ENCODE measurements around the gene SMIM24.

SMIM24 gene

DNA sequence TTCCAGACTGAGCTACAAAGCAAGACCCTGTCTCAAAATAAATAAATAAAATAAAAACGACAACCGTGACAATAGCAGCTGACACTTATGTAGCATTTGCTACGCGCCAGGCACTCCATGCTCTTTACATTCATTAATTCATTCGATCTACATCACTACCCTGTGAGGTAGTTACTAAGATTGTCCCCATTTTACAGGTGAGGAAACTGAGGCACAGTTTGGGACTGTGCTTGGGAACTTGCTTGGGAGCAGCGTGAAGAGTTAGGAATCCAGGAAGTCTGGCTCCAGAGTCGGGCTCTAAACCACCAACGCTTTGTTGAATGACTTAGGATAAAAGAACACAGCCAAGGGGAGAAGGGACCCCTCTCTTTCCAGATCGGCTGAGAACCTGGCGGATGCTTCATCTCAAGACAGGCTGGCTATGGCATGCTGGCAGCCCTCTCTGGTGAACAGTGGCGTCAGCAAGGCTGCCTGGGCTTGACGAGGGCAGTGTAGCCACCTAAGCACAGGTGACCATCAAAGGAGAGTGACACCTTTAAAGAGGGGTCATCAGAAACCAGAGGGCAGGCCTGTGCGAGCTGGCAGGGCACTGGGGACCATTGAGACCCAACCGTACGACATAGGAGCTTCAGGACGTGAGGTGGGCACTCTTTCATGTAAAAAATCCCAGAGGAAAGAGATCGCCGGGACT, 19.6 kb upstream of the SMIM24 start:
- in situ Hi-C loops (cut with HindIII; ENCODE audit: low sequenced_read_pairs), result no loop called here

DNA sequence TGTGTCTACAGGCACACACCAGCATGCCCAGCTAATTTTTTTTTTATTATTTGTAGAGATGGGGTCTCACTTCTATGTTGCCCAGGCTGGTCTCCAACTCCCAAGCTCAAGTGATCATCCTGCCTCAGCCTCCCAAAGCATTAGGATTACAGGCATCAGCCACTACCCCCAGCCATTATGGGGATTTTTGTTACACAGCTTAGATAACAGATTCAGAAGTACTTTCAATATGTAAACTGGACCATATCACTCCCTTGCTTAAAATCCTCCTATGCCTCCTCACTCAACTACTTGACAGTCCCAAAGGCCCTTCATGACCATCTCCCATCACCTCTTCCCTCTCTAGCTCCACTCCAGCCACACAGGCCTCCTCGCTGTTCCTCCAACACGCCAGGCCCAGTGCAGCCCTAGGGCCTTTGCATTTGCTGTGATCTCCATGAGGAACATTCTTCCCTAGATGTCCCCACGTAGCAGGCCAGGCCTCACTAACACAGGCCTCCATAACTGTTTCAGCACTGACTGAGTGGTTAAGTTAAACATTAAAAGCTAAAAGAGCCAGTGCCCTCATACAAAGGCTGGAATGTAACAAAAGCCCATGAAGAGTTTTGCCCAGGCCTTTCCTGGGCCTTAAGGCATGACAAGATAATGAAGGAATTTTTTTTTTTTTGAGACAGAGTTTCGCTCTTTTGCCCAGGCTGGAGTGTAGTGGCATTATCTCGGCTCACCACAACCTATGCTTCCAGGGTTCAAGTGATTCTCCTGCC, 17.6 kb upstream of the SMIM24 start:
- in situ Hi-C loops (cut with HindIII; ENCODE audit: low sequenced_read_pairs), result no loop called here

DNA sequence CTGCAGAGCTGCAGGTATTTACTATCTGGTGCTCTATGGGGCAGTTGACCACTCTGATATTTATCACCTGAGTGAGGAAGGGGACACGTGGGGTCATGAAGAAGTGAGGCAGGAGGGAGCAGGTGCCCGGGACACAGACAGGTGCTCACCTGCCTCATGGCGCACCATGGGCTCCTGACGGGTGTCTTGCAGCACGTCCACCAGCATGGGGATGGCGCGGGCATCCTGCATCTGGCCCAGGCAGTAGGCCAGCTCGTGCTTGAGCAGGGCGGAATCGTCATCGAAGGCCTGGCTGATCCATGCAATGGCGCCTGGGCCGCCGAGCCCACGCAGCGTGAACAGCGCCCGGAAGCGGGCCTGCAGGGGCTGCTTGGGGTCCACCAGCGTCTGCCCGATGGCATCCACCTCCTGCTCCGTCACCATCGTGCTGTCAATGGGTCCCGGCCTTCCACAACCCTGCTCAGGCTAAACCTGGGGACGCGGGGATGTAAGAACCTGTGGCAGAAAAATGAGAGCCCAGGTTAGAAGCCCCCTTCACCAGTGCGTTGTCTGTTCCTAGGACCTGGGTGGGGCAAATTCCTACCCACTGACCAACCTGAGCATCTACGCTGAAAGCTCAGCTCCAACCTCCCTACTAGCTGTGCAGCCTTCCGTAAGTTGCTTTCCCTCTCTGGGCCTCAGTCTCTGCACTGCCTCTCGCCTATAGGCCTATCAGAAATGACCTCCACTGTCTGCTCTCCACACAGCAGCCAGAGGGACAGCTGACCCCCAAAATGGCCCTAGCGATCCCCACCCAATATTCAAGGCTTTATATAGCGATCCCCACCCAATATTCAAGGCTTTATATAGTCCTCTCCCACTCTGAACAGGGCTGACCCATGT, 16.3 kb upstream of the SMIM24 start:
- in situ Hi-C loops (cut with HindIII; ENCODE audit: low sequenced_read_pairs), result no loop called here

DNA sequence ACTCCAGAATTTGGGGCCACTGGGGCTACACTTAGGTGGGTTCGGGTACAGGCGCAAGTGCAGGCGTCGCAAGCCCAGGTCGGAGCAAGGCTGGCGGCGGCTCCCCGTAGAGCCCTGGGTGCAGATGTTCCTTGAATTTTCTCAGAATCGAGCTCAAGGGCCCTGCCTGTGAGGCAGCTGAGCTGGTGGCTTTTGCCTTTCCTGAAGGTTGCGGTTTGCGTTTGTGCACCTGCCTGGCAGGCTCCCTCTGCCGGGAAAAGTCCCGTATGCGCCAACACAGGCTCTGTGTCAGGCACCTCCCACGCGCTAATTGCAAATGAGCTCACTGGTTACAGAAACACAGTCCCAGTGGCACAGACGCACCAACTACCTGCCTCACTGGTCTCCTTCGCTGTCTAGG, 14.2 kb upstream of the SMIM24 start:
- in situ Hi-C loops (cut with HindIII; ENCODE audit: low sequenced_read_pairs), result no loop called here

DNA sequence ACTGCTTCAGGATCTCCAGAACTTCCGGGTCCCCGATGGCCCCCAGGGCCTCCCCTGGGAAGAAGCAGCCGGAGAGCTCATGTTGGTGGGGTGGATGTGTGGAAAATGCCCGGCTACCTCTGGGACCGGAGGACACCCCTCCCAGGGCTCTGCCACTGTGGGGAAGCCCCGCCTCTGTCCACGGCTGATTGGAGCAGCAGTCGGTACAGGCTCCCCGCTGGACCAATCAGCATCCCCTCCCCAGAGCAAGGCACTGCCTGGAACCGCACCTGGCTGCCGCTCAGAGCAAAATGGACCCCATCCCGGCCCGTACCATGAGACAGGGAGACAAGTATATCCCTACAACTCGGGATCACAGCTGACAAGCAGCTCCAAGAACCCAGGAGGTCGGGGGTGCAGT, 13.7 kb upstream of the SMIM24 start:
- in situ Hi-C loops (cut with HindIII; ENCODE audit: low sequenced_read_pairs), result no loop called here

DNA sequence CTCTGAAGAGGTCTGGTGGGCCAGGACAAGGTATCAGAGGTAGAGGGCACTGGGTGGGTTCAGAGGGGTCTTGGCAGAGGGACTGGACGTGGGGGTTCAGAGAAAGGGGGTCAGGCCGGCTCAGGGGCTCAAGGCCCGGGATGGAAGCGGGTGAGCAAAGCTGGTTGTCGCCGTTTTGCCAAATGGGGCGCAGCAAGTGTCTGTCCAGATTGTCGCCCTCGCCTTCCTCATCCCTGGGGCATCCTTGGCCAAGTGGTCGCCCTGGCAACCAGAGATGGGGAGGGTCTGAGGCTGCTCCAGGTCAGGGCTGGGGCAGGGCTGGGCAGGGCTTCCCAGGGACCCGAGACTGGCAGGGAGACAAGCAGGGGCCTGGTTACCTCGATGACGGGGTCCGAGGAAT, 13.3 kb upstream of the SMIM24 start:
- in situ Hi-C loops (cut with HindIII; ENCODE audit: low sequenced_read_pairs), result no loop called here

DNA sequence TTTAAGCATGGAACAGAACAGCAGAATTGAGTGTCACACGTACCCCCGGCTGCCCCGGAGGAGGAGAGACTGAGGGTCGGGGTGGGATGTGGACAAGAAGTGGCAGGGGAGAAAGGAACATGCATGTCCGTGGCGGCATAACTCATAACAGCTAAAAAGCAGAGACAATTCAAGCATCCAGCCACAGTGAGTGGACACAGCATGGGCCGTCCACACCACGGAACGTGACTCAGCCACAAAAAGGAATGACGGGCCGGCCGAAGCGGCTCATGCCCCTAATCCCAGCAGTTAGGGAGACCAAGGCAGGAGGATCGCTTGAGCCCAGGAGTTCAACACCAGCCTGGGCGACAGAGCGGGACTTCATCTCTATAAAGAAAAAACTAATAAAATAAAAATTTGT, 12.6 kb upstream of the SMIM24 start:
- in situ Hi-C loops (cut with HindIII; ENCODE audit: low sequenced_read_pairs), result no loop called here

DNA sequence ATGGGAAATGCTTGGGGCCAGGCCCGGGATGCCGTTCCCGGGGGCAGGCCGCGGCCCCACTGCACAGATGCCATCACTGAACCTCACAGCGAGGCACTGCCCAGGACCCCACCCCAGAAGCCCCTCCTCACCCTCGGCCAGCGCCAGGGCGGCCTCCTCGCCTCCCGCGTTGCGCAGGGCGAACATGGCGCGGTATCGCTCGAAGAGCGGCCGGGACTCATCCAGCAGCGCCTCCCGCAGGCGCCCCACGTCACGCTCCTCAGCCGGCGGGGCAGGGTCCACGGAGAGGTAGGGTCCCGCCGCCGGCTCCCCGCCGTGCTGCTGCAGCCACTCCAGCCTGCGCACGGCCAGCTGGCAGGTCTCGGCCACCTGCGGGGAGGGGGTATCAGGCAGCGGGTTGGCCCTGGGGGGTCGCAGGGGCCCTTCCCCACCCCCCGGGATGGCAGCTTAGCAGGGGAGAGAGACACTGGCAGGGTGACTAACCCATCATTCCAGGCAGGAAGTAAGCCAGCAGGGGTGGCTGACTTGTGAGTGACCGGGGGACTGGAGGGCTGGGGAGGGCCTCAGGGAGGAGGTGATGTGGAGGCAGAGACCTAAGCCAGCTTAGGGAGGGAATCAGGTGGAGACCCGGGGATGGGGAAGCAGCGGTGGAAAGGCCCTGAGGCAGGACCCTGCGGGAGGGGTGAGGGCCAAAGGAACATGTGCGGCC, 12.0 kb upstream of the SMIM24 start:
- in situ Hi-C loops (cut with HindIII; ENCODE audit: low sequenced_read_pairs), result no loop called here

DNA sequence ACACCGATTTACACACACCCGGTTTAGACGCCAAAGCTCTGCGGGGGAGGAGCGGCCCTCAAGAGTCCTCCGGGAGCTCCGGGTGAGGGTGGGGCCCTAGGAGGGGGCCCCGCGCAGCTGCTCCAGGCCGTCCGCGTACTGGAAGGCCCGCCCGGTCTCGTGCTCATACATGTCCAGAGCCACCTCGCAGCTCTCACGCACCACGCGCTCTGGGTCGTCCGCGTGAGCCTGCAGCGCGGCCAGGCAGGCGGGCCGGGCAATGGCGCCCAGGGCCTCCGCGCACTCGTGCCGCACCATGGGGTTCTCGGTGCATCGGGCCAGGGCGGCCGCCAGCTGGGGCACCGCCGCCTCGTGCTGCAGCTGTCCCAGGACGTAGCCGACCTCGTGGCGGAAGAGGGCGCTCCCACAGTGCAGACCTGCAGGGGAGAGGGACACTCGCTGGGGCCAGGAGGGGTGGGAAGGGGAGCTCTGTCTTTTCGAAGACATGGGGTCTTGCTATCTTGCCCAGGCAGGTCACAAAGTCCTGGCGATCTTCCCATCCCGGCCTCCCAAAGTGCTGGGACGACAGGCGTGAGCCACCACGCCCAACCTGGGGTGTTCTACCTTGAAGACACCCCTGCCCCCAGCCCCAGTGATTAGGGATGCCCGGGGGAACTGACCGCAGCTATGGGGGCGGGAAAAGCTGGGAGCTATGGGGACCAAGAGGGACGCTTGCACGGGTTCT, 11.2 kb upstream of the SMIM24 start:
- in situ Hi-C loops (cut with HindIII; ENCODE audit: low sequenced_read_pairs), result no loop called here

DNA sequence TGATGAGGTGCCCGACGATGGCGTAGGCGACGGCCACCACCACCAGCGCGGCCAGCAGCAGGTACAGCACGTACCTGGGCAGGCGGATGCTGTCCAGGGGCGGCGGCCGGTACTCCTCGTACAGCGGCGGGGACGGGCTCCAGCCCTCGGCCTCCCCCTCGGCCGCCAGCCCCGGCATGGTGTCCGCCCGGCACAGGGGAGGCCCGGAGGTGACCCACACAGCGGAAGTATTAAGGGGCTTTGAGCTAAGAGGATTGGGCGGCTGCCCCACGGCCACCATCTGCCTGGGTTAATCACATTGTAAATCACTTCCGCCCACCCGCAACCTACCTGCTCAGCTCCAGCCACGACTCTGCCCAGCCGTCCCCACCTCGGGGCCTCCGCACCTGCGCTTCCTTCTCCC, 2.9 kb upstream of the SMIM24 start, which contains the start of gene SMIM44:
SMIM44 (minus strand) TSS at position 216 of the 403 bp plus-strand sequence; CDS start at position 178, 38 bp downstream.
- in situ Hi-C loops (cut with HindIII; ENCODE audit: low sequenced_read_pairs), result no loop called here

DNA sequence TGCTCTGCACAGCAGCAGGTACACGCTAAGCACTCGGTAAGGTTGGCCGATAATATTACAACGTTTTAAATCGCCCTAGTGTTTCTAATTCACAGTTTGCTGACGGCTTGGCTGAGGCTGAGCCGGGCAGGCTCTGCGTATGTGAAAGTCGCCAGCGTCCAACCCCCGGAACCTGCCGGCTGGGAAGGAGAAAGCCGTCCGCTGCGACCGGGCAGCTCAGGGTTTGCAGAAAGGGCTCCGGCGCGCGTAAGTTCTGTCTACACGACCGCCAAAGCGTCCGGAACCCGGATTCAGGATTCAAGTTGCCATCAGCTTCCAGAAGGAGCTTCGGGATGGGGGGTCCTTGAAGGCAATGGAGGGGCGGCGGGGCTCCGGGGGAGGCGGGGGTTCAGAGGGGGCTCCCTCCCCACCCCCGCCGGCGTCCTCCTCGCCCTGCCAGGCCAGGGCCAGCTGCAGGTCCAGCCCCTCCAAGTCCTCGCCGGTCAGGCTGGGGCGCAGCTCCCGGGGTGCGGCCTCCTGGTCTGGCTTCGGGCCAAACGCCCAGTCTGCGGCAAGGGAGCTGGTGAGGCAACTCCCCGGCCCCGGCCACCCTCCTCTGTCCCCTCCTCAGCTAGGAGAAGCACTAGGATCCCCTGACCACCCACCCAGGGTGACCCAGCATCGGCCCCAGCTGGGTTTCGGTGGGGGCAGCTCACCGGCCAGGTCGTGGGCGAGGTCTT, 2.3 kb upstream of the SMIM24 start:
- in situ Hi-C loops (cut with HindIII; ENCODE audit: low sequenced_read_pairs), result no loop called here

DNA sequence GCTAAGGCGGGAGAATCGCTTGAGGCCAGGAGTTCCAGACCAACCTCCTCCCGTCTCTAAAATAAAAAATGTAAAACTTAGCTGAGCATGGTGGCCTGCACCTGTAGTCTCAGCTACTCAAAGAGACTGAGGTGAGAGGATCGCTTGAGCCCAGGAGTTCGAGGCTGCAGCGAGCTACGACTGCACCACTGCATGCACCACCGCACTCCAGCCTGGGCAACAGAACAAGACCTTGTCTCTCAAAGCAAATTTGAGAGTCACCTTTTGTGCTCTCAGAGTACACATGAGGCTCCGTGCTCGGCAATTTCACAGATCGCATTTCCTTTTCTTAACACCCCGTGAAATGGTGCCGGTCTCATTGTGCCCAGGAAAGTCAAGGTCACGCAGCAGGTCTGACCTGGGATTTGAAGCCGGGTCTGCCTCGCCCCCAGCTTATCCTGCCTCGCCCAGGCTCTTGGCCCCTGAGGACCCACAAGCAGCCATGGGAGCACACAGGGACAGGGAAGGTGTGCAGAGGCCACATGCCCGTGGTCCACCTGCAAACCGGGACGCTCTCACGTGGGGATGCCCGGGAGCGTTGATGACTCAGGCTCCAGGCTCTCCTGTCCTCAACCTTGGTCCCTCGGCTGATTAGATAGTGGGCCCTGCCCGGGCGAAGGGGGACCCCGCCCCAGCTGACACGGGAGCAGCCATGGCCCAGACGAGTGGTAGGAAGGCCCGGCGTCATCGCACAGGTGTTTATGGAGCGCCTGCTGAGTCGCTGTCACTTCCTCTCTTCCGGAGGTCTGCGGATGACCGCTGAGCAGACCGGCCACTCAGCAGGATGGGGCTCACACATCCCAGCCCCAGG, 1.1 kb upstream of the SMIM24 start:
- in situ Hi-C loops (cut with HindIII; ENCODE audit: low sequenced_read_pairs), result no loop called here

DNA sequence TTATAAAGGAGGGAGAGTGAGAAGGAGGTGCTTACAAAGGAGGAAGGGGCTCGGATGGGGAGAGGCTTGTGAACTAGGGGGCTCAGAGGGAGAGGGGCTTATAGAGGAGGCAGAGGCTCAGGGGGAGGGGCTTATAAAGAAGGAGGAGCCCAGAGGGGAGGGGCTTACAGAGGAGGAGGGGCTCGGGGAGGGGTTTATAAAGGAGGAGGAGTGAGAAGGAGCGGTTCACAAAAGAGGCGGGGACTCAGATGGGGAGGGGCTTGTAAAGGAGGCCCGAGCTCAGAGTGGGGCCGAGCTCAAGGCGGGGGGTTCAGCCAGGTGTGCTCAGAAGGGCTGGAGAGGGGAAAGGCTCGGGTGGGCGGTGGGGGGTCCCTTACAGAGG, 500 bp downstream of the SMIM24 start:
- in situ Hi-C loops (cut with HindIII; ENCODE audit: low sequenced_read_pairs), result no loop called here

DNA sequence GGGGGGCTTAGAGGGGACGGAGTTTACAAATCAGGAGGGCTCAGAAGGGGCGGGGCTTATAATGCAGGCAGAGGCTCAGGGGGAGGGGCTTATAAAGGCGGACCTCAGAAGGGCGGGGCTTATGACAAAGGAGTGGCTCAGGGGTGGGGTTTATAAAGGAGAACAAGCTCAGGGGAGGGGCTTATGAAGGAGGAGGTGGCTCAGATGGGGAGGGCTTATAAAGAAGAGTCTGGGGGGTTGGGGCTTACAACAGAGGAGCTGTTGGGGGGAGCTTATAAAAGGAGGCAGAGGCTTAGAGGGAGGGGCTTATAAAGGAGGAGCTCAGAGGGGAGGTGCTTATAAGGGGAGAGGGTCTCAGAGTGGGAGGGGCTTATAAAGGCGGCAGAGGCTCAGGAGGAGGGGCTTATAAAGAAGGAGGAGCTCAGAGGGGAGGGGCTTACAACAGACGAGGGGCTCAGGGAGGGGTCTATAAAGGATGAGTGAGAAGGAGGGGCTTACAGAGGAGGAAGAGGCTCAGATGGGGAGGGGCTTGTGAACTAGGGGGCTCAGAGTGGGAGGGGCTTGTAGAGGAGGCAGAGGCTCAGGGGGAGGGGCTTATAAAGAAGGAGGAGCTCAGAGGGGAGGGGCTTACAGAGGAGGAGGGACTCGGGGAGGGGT, 1.0 kb downstream of the SMIM24 start:
- in situ Hi-C loops (cut with HindIII; ENCODE audit: low sequenced_read_pairs), result no loop called here

DNA sequence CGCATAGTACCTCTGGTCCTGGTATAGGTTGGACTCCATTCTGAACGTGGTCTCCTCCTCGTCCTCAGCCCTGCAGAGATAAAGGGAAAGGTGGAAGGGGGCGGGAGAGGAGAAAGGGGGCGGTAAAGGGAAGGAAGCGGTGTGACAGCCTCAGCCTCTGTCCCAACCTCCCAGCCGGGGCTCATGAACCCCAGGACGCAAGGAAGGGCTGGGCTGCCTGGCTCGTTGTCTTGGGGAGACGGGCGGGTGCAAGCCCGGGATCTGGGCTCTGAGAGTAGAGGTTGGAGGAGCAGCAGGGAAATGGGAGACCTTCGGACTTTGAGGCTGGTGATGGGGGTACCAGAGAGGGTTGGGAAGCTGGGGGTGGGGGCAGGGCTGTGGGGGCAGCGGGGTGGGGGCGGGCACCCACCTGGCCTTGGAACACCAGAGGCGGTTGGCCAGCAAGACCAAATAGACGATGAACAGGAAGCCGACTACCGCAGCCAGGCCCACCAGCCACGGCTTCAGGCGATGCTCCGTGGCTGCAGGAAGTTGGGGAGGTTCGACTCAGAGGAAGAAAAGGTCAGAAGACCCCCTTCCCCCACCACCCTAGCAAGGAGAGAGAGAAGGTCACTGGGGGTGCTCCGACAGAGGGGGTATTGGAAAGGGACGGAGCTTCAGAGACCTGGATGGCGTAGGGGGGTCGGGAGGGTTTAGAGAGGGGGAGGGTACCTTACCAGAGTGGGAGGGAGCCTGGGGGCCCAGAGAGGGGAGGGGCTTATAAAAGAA, 1.7 kb downstream of the SMIM24 start:
- in situ Hi-C loops (cut with HindIII; ENCODE audit: low sequenced_read_pairs), result no loop called here

DNA sequence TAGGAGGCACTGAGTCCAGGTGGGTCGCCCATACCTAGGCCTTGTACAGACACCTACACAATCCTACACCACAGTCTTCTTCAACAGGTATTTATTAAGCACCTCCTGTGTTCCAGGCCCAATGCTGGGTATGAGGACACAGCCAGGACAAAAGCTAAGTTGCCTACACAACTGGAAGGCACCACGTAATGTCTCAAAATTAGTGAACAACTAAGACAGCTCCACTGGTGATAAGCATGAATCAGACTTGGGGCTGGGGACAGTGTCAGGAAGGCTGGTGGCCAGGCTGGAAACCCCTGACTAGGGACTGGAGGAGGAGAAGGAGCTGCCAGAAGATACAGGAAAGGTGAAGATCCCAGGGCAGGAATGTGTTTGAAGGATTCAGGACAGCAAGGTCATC, 2.4 kb downstream of the SMIM24 start:
- in situ Hi-C loops (cut with HindIII; ENCODE audit: low sequenced_read_pairs), result no loop called here

DNA sequence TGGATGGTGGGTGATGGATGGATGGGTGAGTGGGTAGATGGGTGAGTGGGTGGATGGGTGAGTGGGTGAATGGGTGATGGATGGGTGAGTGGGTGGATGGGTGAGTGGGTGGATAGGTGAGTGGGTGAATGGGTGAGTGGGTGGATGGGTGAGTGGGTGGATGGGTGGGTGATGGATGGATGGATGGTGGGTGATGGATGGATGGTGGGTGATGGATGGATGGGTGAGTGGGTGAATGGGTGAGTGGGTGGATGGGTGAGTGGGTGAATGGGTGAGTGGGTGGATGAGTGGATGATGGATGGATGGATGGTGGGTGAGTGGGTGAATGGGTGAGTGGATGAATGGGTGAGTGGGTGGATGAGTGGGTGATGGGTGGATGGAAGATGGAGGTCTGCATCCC, 2.8 kb downstream of the SMIM24 start:
- in situ Hi-C loops (cut with HindIII; ENCODE audit: low sequenced_read_pairs), result no loop called here

Measured in endothelial cell of hepatic sinusoid (primary cell).